GM23338 (cell line): ENCODE measurements around the gene PTPRZ1. TPM values are rescaled to one million over a fixed set of nuclear protein-coding genes. Genes with fewer than 3 reads are reported as not detected.

Source experiments
- ATAC-seq: fragments of 200-7000 bp; cut with Tn5 transposase; 3 replicates; pipeline ENCODE4 v1.9.1; 2020
- DNase-seq: peaks from one replicate; pipeline ENCODE4 v3.0.0-alpha.2; 2015; ENCODE audit warnings: low spot score
- H2AFZ ChIP-seq: fragments of 200-600 bp; sonication (generic); 2 replicates; pipeline ENCODE4 v1.8.0; 2016; ENCODE audit warnings: antibody characterized with exemption, mild to moderate bottlenecking, moderate library complexity
- H3F3A ChIP-seq: fragments of 200-600 bp; sonication (generic); replicated peaks from 2 replicates; pipeline ENCODE4 v1.8.0; 2017; ENCODE audit warnings: antibody characterized with exemption, mixed run types, low read depth
- H3K27ac ChIP-seq: fragments of 200-600 bp; sonication (generic); 2 replicates; pipeline ENCODE4 v1.6.1; 2016; ENCODE audit warnings: low read depth
- H3K27me3 ChIP-seq: fragments of 200-600 bp; sonication (generic); 2 replicates; pipeline ENCODE4 v1.8.0; 2016; ENCODE audit warnings: mild to moderate bottlenecking, mixed run types, moderate library complexity; ENCODE audit not compliant: insufficient read depth
- H3K36me3 ChIP-seq: fragments of 200-600 bp; sonication (generic); 2 replicates; pipeline ENCODE4 v1.8.0; 2016; ENCODE audit warnings: mild to moderate bottlenecking; ENCODE audit not compliant: insufficient read depth
- H3K4me1 ChIP-seq: fragments of 200-600 bp; sonication (generic); 2 replicates; pipeline ENCODE4 v1.8.0; 2016; ENCODE audit warnings: mild to moderate bottlenecking, moderate library complexity; ENCODE audit not compliant: insufficient read depth
- H3K4me2 ChIP-seq: fragments of 200-600 bp; sonication (generic); 2 replicates; pipeline ENCODE4 v1.7.1; 2017; ENCODE audit warnings: mixed run types
- H3K4me3 ChIP-seq: fragments of 200-600 bp; sonication (generic); 2 replicates; pipeline ENCODE4 v1.6.1; 2016; ENCODE audit warnings: mixed run types
- H3K79me2 ChIP-seq: fragments of 200-600 bp; sonication (generic); replicated peaks from 2 replicates; pipeline ENCODE4 v1.8.0; 2017; ENCODE audit warnings: mild to moderate bottlenecking; ENCODE audit not compliant: insufficient read depth
- H3K9me2 ChIP-seq: fragments of 200-600 bp; sonication (generic); 2 replicates; pipeline ENCODE4 v1.8.0; 2017; ENCODE audit not compliant: insufficient read depth
- H4K20me1 ChIP-seq: fragments of 200-600 bp; sonication (generic); replicated peaks from 2 replicates; pipeline ENCODE4 v1.8.0; 2017; ENCODE audit warnings: mild to moderate bottlenecking; ENCODE audit not compliant: insufficient read depth
- H3K27ac Mint-ChIP-seq: 2 replicates; pipeline ENCODE4 v1.8.0; 2020; ENCODE audit warnings: inconsistent platforms, mild to moderate bottlenecking, moderate library complexity, mixed read lengths
- H3K27me3 Mint-ChIP-seq: 3 replicates; pipeline ENCODE4 v1.8.0; 2022; ENCODE audit warnings: low read depth, mild to moderate bottlenecking, moderate library complexity, mixed read lengths, inconsistent platforms; ENCODE audit not compliant: insufficient read depth, poor library complexity
- H3K36me3 Mint-ChIP-seq: 3 replicates; pipeline ENCODE4 v1.8.0; 2021; ENCODE audit warnings: low read depth, mild to moderate bottlenecking, inconsistent platforms, moderate library complexity, mixed read lengths
- H3K4me1 Mint-ChIP-seq: 3 replicates; pipeline ENCODE4 v1.8.0; 2020; ENCODE audit warnings: mild to moderate bottlenecking, inconsistent platforms, mixed read lengths
- H3K4me3 Mint-ChIP-seq: 3 replicates; pipeline ENCODE4 v1.8.0; 2021; ENCODE audit warnings: moderate library complexity, mild to moderate bottlenecking, inconsistent platforms, mixed read lengths
- H3K9me3 Mint-ChIP-seq: 3 replicates; pipeline ENCODE4 v1.8.0; 2020; ENCODE audit warnings: moderate library complexity, mild to moderate bottlenecking, inconsistent platforms, mixed read lengths
- ZNF114 ChIP-seq: fragments of 250-450 bp; sonication (Bioruptor Pico); IDR thresholded peaks from 2 replicates; pipeline ENCODE4 v1.5.0; 2020; ENCODE audit warnings: mild to moderate bottlenecking, moderate library complexity
- ZNF331 ChIP-seq: fragments of 250-450 bp; sonication (Bioruptor Pico); IDR thresholded peaks from 2 replicates; pipeline ENCODE4 v1.5.0; 2020; ENCODE audit warnings: low read depth, mild to moderate bottlenecking, moderate library complexity
- polyA plus RNA-seq: library from polyadenylated mRNA; unstranded; fragments of >200 nt; fragmentation: Nextera tagmentation; extraction: Ambion mirVana; gene quantifications from 2 replicates; pipeline ENCODE4 v1.2.1, GENCODE V29; 2016
- total RNA-seq: library from RNA; depleted of rRNA; stranded (reverse); fragments of >200 nt; shearing (Covaris generic); gene quantifications from 2 replicates; pipeline ENCODE4 v1.2.3, GENCODE V29; 2014
- TF ChIP-seq, protein P1 (sequence below): fragments of 250-450 bp; sonication (Bioruptor Pico); IDR thresholded peaks from 2 replicates; pipeline ENCODE4 v1.5.0; 2020; ENCODE audit warnings: mild to moderate bottlenecking, moderate library complexity
- TF ChIP-seq, protein P2 (sequence below): IDR thresholded peaks from 2 replicates; pipeline ENCODE4 v1.6.1; 2016; ENCODE audit warnings: antibody characterized with exemption
- TF ChIP-seq, protein P3 (sequence below), 2 experiments: fragments of 200-600 bp in 1 of 2; sonication (generic) in 1 of 2; conservative IDR thresholded peaks; 2 replicates each; pipeline versions ENCODE4 v1.5.1 to v1.6.1; 2016 to 2017; ENCODE audit warnings: antibody characterized with exemption in 2 of 2, low read depth in 2 of 2, mild to moderate bottlenecking in 2 of 2, moderate library complexity in 1 of 2

PTPRZ1 gene
- total and polyA plus RNA-seq, 2 experiments from 2014 or later: 160 to 230 TPM

DNA sequence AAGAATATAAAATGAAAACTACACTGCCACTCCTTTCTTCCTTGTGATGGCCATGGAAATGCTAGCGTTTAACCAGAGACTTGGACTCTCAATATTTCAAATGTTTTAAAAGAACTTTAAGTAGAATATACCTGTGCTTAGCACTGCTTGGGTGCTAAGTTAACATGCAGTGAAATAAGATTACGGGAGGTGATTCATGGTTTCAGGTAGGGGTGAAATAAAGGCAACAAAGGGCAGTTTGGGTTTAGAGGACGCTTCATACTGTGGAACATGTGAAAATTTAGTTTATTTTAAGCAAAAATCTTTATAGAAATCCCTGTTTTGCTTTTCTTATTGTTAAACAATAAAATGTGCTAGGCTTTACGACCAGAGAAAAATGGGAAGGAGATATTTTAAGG is 94.0 kb downstream of the PTPRZ1 start (continued):
- TF ChIP-seq, protein P1, sequence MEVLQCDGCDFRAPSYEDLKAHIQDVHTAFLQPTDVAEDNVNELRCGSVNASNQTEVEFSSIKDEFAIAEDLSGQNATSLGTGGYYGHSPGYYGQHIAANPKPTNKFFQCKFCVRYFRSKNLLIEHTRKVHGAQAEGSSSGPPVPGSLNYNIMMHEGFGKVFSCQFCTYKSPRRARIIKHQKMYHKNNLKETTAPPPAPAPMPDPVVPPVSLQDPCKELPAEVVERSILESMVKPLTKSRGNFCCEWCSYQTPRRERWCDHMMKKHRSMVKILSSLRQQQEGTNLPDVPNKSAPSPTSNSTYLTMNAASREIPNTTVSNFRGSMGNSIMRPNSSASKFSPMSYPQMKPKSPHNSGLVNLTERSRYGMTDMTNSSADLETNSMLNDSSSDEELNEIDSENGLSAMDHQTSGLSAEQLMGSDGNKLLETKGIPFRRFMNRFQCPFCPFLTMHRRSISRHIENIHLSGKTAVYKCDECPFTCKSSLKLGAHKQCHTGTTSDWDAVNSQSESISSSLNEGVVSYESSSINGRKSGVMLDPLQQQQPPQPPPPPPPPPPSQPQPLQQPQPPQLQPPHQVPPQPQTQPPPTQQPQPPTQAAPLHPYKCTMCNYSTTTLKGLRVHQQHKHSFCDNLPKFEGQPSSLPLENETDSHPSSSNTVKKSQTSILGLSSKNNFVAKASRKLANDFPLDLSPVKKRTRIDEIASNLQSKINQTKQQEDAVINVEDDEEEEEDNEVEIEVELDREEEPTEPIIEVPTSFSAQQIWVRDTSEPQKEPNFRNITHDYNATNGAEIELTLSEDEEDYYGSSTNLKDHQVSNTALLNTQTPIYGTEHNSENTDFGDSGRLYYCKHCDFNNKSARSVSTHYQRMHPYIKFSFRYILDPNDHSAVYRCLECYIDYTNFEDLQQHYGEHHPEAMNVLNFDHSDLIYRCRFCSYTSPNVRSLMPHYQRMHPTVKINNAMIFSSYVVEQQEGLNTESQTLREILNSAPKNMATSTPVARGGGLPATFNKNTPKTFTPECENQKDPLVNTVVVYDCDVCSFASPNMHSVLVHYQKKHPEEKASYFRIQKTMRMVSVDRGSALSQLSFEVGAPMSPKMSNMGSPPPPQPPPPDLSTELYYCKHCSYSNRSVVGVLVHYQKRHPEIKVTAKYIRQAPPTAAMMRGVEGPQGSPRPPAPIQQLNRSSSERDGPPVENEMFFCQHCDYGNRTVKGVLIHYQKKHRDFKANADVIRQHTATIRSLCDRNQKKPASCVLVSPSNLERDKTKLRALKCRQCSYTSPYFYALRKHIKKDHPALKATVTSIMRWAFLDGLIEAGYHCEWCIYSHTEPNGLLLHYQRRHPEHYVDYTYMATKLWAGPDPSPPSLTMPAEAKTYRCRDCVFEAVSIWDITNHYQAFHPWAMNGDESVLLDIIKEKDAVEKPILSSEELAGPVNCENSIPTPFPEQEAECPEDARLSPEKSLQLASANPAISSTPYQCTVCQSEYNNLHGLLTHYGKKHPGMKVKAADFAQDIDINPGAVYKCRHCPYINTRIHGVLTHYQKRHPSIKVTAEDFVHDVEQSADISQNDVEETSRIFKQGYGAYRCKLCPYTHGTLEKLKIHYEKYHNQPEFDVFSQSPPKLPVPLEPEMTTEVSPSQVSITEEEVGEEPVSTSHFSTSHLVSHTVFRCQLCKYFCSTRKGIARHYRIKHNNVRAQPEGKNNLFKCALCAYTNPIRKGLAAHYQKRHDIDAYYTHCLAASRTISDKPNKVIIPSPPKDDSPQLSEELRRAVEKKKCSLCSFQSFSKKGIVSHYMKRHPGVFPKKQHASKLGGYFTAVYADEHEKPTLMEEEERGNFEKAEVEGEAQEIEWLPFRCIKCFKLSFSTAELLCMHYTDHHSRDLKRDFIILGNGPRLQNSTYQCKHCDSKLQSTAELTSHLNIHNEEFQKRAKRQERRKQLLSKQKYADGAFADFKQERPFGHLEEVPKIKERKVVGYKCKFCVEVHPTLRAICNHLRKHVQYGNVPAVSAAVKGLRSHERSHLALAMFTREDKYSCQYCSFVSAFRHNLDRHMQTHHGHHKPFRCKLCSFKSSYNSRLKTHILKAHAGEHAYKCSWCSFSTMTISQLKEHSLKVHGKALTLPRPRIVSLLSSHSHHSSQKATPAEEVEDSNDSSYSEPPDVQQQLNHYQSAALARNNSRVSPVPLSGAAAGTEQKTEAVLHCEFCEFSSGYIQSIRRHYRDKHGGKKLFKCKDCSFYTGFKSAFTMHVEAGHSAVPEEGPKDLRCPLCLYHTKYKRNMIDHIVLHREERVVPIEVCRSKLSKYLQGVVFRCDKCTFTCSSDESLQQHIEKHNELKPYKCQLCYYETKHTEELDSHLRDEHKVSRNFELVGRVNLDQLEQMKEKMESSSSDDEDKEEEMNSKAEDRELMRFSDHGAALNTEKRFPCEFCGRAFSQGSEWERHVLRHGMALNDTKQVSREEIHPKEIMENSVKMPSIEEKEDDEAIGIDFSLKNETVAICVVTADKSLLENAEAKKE (CRISPR knock-in tag): no peak
- TF ChIP-seq, protein P2, sequence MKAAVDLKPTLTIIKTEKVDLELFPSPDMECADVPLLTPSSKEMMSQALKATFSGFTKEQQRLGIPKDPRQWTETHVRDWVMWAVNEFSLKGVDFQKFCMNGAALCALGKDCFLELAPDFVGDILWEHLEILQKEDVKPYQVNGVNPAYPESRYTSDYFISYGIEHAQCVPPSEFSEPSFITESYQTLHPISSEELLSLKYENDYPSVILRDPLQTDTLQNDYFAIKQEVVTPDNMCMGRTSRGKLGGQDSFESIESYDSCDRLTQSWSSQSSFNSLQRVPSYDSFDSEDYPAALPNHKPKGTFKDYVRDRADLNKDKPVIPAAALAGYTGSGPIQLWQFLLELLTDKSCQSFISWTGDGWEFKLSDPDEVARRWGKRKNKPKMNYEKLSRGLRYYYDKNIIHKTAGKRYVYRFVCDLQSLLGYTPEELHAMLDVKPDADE: no peak
- no peak for TF ChIP-seq ZNF331 (CRISPR knock-in tag)

DNA sequence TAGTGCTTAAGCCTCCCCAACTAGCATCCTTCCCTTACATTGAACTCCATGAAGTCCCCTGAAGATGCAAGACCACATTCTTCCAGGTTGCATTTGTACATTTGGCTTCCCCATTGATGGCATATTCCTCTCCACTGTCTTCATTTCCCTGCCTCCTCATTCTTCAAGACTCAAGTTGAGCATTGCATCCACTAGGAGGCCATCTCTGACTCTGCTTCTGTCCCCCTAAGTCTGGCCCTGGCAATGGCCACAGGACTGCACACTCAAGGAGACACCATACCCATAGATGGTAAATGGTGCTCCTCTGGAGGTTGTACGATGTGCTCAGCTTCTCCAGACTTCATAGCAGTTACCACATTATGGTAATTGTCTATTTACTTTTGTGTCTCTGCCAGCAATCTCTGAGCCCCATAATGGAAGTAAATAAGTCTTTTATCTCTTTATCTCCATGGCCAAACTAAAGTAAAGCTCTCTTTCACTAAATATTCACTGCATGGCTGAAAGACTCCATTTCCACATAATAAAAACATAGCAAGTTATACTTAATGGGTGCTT is 112.6 kb downstream of the PTPRZ1 start:
- no peaks in the 10 kb centered on the region for H3K9me2 ChIP-seq
- H3F3A ChIP-seq: no peaks in the 10 kb centered on the region
- ATAC-seq (peak; percentile 68), DNase-seq (peak; percentile 36)
- Mint-ChIP-seq H3K27ac (peak overlapping the region; percentile 68; the same call in 1 of the 2 replicates), H3K9me3 (no peaks in the 10 kb centered on the region), H3K4me1 (no peaks in the 10 kb centered on the region; the same call in 2 of the 3 replicates), H3K27me3 (peaks cover 7% of the 10 kb centered on the region), H3K36me3 (peaks cover 70% of the 10 kb centered on the region), H3K4me3 (no peak overlapping the region)
- no peaks in the 10 kb centered on the region for H3K27me3 ChIP-seq
- no peak overlapping the region for H3K27ac ChIP-seq
- no peaks in the 10 kb centered on the region for H4K20me1 ChIP-seq
- H3K79me2 ChIP-seq: no peaks in the 10 kb centered on the region
- no peak overlapping the region for H2AFZ ChIP-seq
- TF ChIP-seq ZNF114 (CRISPR knock-in tag): no peak
- TF ChIP-seq, protein P3, sequence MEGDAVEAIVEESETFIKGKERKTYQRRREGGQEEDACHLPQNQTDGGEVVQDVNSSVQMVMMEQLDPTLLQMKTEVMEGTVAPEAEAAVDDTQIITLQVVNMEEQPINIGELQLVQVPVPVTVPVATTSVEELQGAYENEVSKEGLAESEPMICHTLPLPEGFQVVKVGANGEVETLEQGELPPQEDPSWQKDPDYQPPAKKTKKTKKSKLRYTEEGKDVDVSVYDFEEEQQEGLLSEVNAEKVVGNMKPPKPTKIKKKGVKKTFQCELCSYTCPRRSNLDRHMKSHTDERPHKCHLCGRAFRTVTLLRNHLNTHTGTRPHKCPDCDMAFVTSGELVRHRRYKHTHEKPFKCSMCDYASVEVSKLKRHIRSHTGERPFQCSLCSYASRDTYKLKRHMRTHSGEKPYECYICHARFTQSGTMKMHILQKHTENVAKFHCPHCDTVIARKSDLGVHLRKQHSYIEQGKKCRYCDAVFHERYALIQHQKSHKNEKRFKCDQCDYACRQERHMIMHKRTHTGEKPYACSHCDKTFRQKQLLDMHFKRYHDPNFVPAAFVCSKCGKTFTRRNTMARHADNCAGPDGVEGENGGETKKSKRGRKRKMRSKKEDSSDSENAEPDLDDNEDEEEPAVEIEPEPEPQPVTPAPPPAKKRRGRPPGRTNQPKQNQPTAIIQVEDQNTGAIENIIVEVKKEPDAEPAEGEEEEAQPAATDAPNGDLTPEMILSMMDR (conservative IDR thresholded peaks at IDR 0.05; ENCODE audit: low read depth in 2 of 2): peak; percentile 44 to 51
- H3K4me2 ChIP-seq: no peak overlapping the region
- H3K4me1 ChIP-seq: no peaks in the 10 kb centered on the region
- H3K4me3 ChIP-seq: no peak overlapping the region
- H3K36me3 ChIP-seq: peaks cover 19% of the 10 kb centered on the region
